ENCODE data around the gene DPYD.

The DPYD gene

GRCh38 chr1:97920832-97921571, at the start of gene DPYD:
TSS of gene DPYD (minus strand) at chr1:97921034. CDS start at chr1:97920922, 112 bp downstream.
- DNase-seq (ENCODE audit: insufficient read length, low spot score) (peak; percentile 67), FAIRE-seq (peak; percentile 88)

DNA sequence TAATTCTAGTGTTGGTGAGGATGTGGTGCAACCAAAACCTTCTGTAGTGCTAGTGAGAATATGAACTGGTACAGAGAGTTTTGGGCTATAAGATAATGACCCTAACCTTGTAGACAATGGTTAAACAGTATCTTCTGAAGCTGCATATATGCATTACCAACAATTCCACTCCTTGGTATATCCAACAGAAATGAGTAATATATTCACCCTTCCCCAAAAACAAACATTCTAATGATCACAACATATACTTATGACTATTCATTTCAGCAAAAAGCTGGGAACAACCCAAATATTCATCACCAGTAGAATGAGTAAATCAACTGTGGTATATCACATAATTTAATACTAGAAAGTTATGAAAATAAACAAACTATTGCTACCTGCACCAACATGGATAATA, 39.6 kb upstream of the DPYD start:
- FAIRE-seq (no peak), DNase-seq (ENCODE audit: insufficient read length, low spot score) (no peak)

DNA sequence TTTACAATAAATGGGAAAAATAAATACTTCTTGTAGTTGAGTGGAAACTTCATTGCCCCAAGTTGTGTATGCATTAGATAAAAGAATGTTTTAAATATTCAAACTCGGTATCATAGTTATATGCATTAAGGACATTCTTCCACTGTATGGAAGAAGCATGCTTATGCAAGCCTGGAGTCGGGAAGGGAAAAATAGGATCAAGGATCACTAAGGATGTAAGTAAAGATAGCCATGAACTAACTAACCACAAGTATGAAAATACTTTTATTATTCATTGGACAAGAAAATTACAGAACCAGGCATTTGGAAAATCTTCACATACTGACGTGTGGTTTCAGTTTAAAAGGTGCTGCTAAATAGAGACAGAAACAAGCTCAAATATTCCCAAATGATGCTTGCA, 26.9 kb upstream of the DPYD start:
- DNase-seq (ENCODE audit: insufficient read length, low spot score) (no peak), FAIRE-seq (peak; percentile 23)

DNA sequence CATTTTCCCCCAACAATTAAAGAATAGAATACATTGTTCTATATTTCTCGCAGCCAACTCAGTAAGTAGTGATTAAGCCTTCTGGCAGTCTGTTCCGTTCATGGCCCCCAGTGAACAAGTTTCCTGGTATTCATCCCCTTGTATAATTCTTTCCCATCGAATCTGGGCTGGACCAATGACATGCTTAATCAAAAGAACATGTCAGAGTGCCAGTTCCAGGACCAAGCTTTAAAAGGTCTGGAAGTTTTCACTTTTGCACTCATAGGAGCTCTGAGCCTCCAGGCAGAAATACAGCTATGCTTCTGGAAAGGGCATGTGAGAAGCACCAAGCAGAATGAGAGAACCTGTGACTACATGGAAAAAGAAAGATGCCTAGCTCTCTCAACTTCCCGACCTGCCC, 22.5 kb upstream of the DPYD start:
- DNase-seq (ENCODE audit: insufficient read length, low spot score) = no peak
- FAIRE-seq = no peak

DNA sequence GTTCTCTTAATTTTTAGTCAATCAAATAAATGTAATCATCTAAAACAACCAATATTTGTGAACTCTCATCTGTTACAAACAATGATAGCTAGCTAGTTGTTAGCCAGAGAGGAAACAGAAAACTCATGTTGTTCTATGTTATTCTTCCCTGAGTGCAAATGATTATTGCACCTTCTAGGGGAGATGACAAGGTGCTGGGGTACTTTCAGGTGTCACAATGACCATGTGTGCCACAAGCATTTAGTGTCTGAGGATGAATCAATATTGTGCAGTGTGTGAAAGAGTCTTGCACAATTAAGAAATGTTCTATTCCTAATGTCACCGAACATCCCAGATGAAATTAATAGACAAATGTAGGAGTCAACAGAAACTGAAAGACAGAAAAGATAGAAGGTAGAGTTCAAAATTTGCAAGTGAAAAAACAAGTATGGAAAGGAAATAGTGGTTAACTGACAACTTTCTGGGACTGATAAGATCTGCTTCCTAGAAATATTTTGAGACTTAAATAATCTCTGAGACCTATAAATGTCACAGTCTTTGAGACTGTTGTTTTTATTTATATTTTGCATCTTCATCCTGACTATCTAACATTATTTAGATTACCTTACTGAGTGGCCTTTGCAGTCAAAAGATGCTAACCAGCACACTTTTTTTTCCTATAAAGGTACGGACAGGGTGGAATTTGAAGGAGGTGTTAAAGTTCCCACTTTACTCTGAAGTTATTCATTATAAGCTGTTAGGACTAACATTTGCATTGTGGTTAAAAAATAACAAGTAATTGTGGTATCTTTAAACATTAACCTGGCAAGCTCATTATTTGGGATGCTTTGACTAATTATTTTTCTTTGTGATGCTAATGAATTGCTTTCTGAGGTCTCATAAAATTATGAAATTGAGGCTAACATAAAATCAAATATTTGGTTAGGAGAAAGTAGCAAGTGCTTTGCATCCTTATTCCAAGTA, 21.6 kb upstream of the DPYD start:
- DNase-seq (ENCODE audit: insufficient read length, low spot score) = no peak

DNA sequence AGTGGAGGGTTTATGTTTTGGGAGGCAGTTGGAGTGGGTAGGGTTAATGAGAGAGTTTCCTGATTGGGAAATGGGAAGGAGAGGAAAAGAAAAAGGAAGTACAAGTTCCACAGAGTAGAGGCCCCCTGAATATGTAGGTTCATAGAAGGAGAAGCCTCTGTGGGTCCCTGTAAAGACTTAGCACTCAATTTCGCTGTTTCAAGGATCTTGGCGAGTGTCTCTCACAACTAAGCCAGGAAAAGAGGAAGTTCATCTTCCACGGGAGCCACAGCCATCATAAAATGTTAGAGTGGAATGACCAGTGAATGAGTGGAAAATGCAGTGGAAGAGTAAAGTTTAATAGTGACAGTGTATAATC, 17.4 kb upstream of the DPYD start:
- FAIRE-seq = no peak
- DNase-seq (ENCODE audit: insufficient read length, low spot score) = no peak

More for the DNA sequence above, 21.6 kb upstream of the DPYD start:
- FAIRE-seq = peak; percentile 31

- no peak for FAIRE-seq
- no peak for DNase-seq (ENCODE audit: insufficient read length, low spot score)
Observed at GRCh38 chr1:97936976-97937375, 16.1 kb upstream of the DPYD start.

GRCh38 chr1:97934491-97934890, 13.7 kb upstream of the DPYD start:
- DNase-seq (ENCODE audit: insufficient read length, low spot score) (no peak), FAIRE-seq (no peak)

- DNase-seq (ENCODE audit: insufficient read length, low spot score) = no peak
- FAIRE-seq = no peak
Observed at GRCh38 chr1:97929874-97930851, 9.3 kb upstream of the DPYD start.

DNA sequence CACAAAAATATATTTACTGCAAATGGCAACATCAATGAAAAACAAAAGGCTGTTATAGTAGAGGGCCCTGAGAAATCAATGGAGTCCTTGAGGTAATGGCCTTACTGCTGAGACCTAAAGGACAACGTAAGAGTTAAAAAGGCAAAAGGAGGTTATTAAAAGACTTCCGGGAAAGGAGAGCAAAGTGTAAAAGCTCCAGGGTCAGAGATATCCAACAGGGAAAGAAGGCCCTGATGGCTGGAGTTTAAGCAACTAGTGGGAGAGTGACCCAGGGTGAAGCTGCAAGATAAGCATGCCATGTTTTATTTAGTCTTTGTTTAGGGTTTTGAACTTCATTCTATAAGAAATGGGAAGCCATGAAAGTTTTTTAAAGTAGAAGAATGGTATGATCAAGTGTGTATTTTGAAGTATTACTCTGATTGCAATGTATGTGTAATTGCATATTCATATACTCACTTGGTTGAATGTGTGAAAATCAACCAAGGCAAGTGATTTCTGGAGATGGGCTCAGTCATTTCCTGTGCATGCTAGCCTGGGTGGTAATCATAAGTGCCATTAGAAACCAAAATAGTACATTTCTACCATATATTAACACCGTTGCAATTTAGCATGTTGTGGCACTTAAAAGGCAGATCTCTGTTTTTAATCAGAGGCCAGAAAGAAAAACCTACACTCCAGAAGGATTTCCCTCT, 5.3 kb upstream of the DPYD start:
- DNase-seq (ENCODE audit: insufficient read length, low spot score) = no peak

GRCh38 chr1:97925151-97925550, 4.3 kb upstream of the DPYD start:
- FAIRE-seq = no peak
- no peak for DNase-seq (ENCODE audit: insufficient read length, low spot score)

More for the DNA sequence above, 5.3 kb upstream of the DPYD start:
- no peak for FAIRE-seq

GRCh38 chr1:97923811-97924210, 3.0 kb upstream of the DPYD start:
- DNase-seq (ENCODE audit: insufficient read length, low spot score) (no peak), FAIRE-seq (no peak)

DNA sequence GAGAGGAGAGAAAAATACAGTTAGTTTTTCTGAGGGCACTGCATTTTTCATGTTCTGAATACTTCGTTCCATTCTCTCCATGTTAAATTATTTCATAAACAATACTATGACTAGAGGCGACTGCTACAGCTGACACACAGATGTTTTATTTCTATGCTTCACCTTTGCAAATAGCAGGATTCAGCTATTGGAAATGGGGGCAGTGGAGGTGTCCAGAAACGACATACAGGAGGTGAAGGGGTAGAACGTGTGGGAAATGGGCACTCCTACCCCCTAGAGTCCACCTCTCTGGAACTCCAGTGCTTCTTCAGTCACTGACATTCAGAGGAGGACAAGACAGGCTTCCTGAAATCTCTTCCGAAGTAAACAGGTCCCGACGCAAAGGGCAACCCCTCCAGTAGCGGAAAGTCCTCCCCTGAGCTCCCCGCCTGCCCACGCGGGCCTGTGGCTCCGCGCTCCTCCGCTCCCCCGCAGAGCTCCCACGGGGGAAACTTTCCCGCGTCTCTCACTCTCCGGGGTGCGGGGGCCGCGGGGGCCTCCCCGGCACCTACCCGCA, 480 bp downstream of the DPYD start:
- DNase-seq (ENCODE audit: insufficient read length, low spot score) (peak; percentile 2), FAIRE-seq (peak; percentile 57)

DNA sequence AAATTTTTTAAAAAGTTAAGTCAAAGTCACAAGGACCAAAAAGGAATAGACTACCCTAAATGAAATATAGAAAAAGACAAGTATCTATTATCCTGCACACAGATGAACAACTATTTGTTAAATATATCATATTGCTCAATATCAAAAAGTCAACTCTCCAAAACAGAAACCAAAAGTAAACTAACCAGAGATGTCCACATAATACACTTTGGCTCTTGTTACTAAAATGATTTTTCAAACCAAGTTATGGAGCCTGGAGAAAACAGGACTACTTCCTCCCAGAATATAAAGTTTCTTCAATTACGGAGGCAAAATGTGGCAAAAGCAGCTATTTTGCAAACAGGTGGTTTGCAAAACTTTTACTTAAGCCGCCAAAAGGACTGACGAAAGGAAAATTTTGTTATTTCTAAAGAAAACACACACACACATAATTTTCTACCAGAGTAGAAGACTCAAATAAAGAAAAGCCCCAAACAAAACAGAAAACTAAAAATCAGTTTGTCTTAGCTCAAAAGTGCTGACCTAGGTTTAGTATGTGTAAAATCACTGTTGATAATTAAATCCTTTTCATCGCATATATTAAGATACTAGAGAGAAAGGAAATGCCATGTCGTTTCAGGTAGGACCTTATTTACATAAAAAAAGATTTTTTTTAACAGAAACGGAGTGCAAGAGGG, 1.1 kb downstream of the DPYD start:
- no peak for DNase-seq (ENCODE audit: insufficient read length, low spot score)
- no peak for FAIRE-seq

DNA sequence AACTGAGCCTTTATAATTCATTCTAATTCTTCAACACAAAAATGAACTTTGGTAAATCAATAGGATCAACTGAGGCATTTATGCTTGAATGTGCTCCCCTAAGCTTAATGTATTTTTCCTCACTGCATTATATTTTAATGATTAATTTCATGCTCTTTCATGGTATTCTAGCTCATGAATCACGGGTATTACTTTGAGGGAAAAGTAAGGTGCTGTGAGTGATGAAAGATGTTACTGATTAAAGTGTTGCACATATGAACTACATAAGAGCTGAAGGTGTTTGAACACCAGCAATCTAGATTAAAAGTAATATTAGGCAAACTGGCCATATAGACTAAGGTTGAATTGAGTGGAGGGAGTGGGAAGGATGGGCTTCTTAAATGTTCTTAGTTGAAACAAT, 1.9 kb downstream of the DPYD start:
- no peak for FAIRE-seq

GRCh38 chr1:97913506-97914139, 7.2 kb downstream of the DPYD start:
- no peak for FAIRE-seq
- no peak for DNase-seq (ENCODE audit: insufficient read length, low spot score)

More for the DNA sequence above, 1.9 kb downstream of the DPYD start:
- DNase-seq (ENCODE audit: insufficient read length, low spot score) = no peak

GRCh38 chr1:97911266-97912215, 9.3 kb downstream of the DPYD start:
- DNase-seq (ENCODE audit: insufficient read length, low spot score) (no peak), FAIRE-seq (peak; percentile 42)

GRCh38 chr1:97909266-97909665, 11.6 kb downstream of the DPYD start:
- no peak for FAIRE-seq
- no peak for DNase-seq (ENCODE audit: insufficient read length, low spot score)
